H1 (cell line): ENCODE measurements around the gene ROGDI.

ENCODE experiments used
- EZH2 ChIP-seq: fragments of 200-600 bp; sonication (generic); IDR thresholded peaks from 2 replicates; pipeline ENCODE4 v1.7.1; 2012; ENCODE audit warnings: low read depth, mild to moderate bottlenecking, moderate library complexity, low read length, inconsistent platforms; ENCODE audit not compliant: severe bottlenecking
- GABPA ChIP-seq: IDR thresholded peaks from 2 replicates; pipeline ENCODE4 v1.6.1; 2011; ENCODE audit warnings: mild to moderate bottlenecking, low read length, moderate library complexity, borderline replicate concordance; ENCODE audit not compliant: insufficient read depth

GRCh38 chr16:4806280-4806679 lies 3.8 kb upstream of the ROGDI start:
- TF ChIP-seq GABPA: no peak
- TF ChIP-seq EZH2: no peak
